ENCODE data around the gene CGB7.
"Not testable (repeated sequence)": the region's sequence is repeated elsewhere in the genome, so short reads cannot be mapped to it uniquely, and the experiment has no call there.

The CGB7 gene

GRCh38 chr19:49073514-49074378 is 16.2 kb upstream of the CGB7 start:
- no peak for DNase-seq

GRCh38 chr19:49071860-49072547 is 14.5 kb upstream of the CGB7 start:
- no peak for DNase-seq

- DNase-seq = no peak
Observed at GRCh38 chr19:49070416-49070815, 12.9 kb upstream of the CGB7 start.

- DNase-seq = no peak
Observed at GRCh38 chr19:49069026-49069425, 11.5 kb upstream of the CGB7 start.

- DNase-seq = no peak
Observed at GRCh38 chr19:49067554-49067953, 10.0 kb upstream of the CGB7 start.

- no peak for DNase-seq
Observed at GRCh38 chr19:49065905-49066512, 8.5 kb upstream of the CGB7 start.

GRCh38 chr19:49064768-49065611 is 7.4 kb upstream of the CGB7 start, which contains the start of gene NTF4:
Gene NTF4, minus strand, starts transcription at chr19:49064818. Its CDS starts 2,821 bp downstream, at chr19:49061997.
- DNase-seq = no peak

- DNase-seq = no peak
Observed at GRCh38 chr19:49064029-49064629, 6.6 kb upstream of the CGB7 start.

GRCh38 chr19:49061445-49061844 is 3.9 kb upstream of the CGB7 start:
- DNase-seq = no peak

GRCh38 chr19:49061000-49061399 is 3.5 kb upstream of the CGB7 start:
- no peak for DNase-seq

GRCh38 chr19:49059053-49059452 is 1.5 kb upstream of the CGB7 start:
- DNase-seq = no peak

GRCh38 chr19:49058562-49058961 is 1.0 kb upstream of the CGB7 start:
- no peak for DNase-seq

- DNase-seq = not testable (repeated sequence)
Observed at GRCh38 chr19:49056902-49057596, 500 bp downstream of the CGB7 start.

GRCh38 chr19:49056101-49056901 is 1.2 kb downstream of the CGB7 start:
- DNase-seq = peak in 1 of 4 experiments; percentile 21

- not testable (repeated sequence) for DNase-seq
Observed at GRCh38 chr19:49050376-49051033, 7.0 kb downstream of the CGB7 start.

GRCh38 chr19:49049834-49050233 is 7.7 kb downstream of the CGB7 start:
- DNase-seq = not testable (repeated sequence)

GRCh38 chr19:49049011-49049410 is 8.5 kb downstream of the CGB7 start, which contains the start of gene CGB8:
Gene CGB8, minus strand, starts transcription at chr19:49049111. Its CDS starts 372 bp downstream, at chr19:49048739.
- not testable (repeated sequence) for DNase-seq

- not testable (repeated sequence) for DNase-seq
Observed at GRCh38 chr19:49043548-49043947, 14.0 kb downstream of the CGB7 start, which contains the start of gene CGB5. Gene CGB5, plus strand, starts transcription at chr19:49043848. Its CDS starts 362 bp downstream, at chr19:49044210.

- not testable (repeated sequence) for DNase-seq
Observed at GRCh38 chr19:49042666-49043065, 14.9 kb downstream of the CGB7 start.

- no peak for DNase-seq
Observed at GRCh38 chr19:49042177-49042576, 15.4 kb downstream of the CGB7 start.

Measured in activated CD4-positive, CD25-positive, alpha-beta regulatory T cell (primary cell).